ENCODE measurements around the gene THBD.

DNA sequence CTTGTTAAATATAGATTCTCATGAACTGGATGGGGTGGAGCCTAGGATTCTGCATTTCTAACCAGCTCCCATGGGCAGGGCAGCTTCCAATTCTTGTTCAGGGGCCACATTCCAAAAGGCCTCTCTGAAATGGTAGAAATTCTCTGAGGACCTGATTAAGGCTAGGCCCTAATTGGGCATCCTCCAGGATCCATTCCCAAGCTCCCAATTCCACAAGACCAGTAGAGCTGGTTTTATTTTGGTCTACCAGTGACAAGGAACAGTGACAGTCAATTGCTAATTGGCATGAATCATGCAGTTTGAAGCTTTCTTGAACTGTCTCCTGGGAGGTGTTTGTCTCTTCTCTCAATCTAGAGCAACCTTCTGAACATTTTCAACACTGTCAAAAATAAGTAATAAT lies 3.0 kb downstream of the THBD start:
- TF ChIP-seq, protein P1, sequence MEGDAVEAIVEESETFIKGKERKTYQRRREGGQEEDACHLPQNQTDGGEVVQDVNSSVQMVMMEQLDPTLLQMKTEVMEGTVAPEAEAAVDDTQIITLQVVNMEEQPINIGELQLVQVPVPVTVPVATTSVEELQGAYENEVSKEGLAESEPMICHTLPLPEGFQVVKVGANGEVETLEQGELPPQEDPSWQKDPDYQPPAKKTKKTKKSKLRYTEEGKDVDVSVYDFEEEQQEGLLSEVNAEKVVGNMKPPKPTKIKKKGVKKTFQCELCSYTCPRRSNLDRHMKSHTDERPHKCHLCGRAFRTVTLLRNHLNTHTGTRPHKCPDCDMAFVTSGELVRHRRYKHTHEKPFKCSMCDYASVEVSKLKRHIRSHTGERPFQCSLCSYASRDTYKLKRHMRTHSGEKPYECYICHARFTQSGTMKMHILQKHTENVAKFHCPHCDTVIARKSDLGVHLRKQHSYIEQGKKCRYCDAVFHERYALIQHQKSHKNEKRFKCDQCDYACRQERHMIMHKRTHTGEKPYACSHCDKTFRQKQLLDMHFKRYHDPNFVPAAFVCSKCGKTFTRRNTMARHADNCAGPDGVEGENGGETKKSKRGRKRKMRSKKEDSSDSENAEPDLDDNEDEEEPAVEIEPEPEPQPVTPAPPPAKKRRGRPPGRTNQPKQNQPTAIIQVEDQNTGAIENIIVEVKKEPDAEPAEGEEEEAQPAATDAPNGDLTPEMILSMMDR (IDR thresholded peaks at IDR 0.05; ENCODE audit: insufficient read depth, low read depth, low read length) = no peak
- TF ChIP-seq EZH2 (IDR thresholded peaks at IDR 0.05; ENCODE audit: insufficient read depth, low read length) = no peak
